Measurements from ENCODE around the gene CYP4A22. TPM values are rescaled to one million over a fixed set of nuclear protein-coding genes. Genes with fewer than 3 reads are reported as not detected.

Gene CYP4A22
- total RNA-seq, 1 experiment from 2014 or later, result not detected

DNA sequence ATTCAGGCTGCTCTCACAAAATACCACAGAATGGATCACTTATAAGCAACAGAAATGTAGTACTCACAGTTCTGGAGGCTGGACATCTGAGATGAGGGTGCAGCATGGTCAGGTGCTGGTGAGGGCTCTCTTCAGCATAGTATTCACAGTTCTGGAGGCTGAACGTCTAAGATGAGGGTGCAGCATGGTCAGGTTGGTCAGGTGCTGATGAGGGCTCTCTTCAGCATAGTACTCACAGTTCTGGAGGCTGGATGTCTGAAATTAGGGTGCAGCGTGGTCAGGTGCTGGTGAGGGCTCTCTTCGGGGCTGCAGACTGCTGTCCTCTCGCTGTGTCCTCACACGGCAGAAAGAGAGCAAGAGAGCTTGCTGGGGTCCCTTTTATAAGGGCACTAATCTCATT, 35.5 kb downstream of the CYP4A22 start:
- H3K36me3 ChIP-seq (ENCODE audit: control insufficient read depth, insufficient read depth, low read length), result no peaks in the 10 kb centered on the region
- H3K9me3 ChIP-seq, result no peaks in the 10 kb centered on the region
- Mint-ChIP-seq H3K27me3 (ENCODE audit: insufficient read depth, unreplicated experiment) (peaks cover 7% of the 10 kb centered on the region), H3K4me1 (ENCODE audit: low read depth, unreplicated experiment) (no peaks in the 10 kb centered on the region), H3K27ac (ENCODE audit: unreplicated experiment) (no peak overlapping the region), H3K9me3 (ENCODE audit: unreplicated experiment) (no peaks in the 10 kb centered on the region), H3K4me3 (ENCODE audit: unreplicated experiment) (no peak overlapping the region), H3K36me3 (ENCODE audit: insufficient read depth, unreplicated experiment) (no peaks in the 10 kb centered on the region)
- no peaks in the 10 kb centered on the region for H3K27me3 ChIP-seq (replicated peaks; ENCODE audit: control insufficient read depth, insufficient read depth, low read length)
- no peak for DNase-seq
- ChIA-PET CTCF (no interaction called here), POLR2A (no interaction called here)
- BruUV-seq (replicated peaks), result no TSS peak
- TF ChIP-seq, protein P1, sequence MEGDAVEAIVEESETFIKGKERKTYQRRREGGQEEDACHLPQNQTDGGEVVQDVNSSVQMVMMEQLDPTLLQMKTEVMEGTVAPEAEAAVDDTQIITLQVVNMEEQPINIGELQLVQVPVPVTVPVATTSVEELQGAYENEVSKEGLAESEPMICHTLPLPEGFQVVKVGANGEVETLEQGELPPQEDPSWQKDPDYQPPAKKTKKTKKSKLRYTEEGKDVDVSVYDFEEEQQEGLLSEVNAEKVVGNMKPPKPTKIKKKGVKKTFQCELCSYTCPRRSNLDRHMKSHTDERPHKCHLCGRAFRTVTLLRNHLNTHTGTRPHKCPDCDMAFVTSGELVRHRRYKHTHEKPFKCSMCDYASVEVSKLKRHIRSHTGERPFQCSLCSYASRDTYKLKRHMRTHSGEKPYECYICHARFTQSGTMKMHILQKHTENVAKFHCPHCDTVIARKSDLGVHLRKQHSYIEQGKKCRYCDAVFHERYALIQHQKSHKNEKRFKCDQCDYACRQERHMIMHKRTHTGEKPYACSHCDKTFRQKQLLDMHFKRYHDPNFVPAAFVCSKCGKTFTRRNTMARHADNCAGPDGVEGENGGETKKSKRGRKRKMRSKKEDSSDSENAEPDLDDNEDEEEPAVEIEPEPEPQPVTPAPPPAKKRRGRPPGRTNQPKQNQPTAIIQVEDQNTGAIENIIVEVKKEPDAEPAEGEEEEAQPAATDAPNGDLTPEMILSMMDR (IDR thresholded peaks at IDR 0.05; ENCODE audit: insufficient read depth in 1 of 2, low read depth in 1 of 2, low read length in 1 of 2, severe bottlenecking in 1 of 2, unreplicated experiment in 1 of 2), result no peak
- 0 out of 2 replicates have a peak, but pooled peaks cover 3% of the 10 kb centered on the region for H3K4me1 ChIP-seq
- H3K4me3 ChIP-seq (ENCODE audit: low read depth, low read length), result no peak overlapping the region
- intact Hi-C loops (cut with micrococcal nuclease; ENCODE audit: unreplicated experiment), result loop anchor here (10.0 kb wide), 1 partner anchor 542 kb away; no protein-coding TSS in a partner anchor

DNA sequence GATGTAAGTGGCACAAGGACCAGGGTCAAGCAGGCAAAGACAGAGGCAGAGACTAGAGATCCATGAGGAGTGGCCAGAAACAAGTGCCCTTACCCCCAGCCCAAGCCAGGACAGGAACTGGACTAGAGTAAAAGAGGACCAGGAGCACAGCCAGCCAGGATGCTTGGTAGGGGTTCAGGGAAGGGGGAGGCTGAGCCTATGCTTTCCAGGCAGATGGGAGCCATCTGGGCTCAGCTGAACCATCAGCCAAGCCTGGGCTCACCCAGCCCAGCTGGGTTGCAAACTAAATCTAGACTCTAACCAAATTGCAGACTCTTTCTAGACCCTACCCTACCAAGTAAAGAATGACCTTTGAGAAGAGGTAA, 37.4 kb downstream of the CYP4A22 start:
- CTCF ChIA-PET, result no interaction called here
- BruUV-seq (replicated peaks), result no TSS peak
- intact Hi-C loops (cut with micrococcal nuclease; ENCODE audit: unreplicated experiment), result loop anchor here (10.0 kb wide), 1 partner anchor 540 kb away; no protein-coding TSS in a partner anchor

DNA sequence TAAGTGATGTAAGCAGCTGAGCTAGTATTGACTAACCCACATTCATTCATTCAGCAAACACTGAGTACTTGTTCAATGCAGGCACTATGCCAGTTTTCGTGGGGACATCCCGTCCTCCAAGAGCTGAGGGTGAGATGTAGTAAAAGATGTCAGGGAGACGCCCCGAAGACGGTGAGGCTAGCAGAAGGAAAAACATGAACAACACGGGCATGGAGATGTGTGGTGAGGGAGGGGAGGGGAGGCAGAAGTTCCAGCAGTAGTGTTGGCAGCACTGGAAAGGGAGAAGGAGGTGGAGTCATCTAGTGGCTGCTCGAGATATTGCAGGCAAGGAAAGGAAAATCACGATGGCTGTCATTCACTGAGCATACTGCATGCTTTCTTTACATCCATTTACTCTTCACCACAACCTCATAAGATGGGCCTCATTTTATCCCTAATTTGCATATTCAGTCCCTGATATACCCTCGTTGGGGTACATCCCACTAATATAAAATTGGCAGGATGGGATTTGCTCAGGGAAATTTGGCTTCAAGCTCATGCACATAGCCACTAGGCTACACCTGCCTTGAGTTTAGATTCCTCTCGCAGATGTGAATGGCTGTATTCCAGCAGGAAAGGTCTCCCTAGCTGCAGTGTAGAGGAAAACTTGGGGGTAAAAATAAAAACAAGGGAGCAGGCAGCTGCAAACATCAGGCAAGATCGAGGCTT, 38.1 kb downstream of the CYP4A22 start:
- Histone ChIP-seq H3K9me3 (no peaks in the 10 kb centered on the region), H3K4me1 (peaks cover 13% of the 10 kb centered on the region; the same call in 1 of the 2 replicates), H3K36me3 (ENCODE audit: control insufficient read depth, insufficient read depth, low read length) (no peaks in the 10 kb centered on the region), H3K27me3 (replicated peaks; ENCODE audit: control insufficient read depth, insufficient read depth, low read length) (no peaks in the 10 kb centered on the region), H3K4me3 (ENCODE audit: low read depth, low read length) (no peak overlapping the region)
- Mint-ChIP-seq H3K9me3 (ENCODE audit: unreplicated experiment) (no peaks in the 10 kb centered on the region), H3K4me1 (ENCODE audit: low read depth, unreplicated experiment) (peaks cover 14% of the 10 kb centered on the region), H3K36me3 (ENCODE audit: insufficient read depth, unreplicated experiment) (peaks cover 6% of the 10 kb centered on the region), H3K27ac (ENCODE audit: unreplicated experiment) (no peak overlapping the region), H3K27me3 (ENCODE audit: insufficient read depth, unreplicated experiment) (no peaks in the 10 kb centered on the region), H3K4me3 (ENCODE audit: unreplicated experiment) (peak overlapping the region; percentile 34)
- ChIA-PET CTCF (no interaction called here), POLR2A (no interaction called here)
- TF ChIP-seq, protein P1 (IDR thresholded peaks at IDR 0.05; ENCODE audit: insufficient read depth in 1 of 2, low read depth in 1 of 2, low read length in 1 of 2, severe bottlenecking in 1 of 2, unreplicated experiment in 1 of 2), result peak; percentile 76 to 87
- peak; percentile 71 to 72 for DNase-seq
- intact Hi-C loops (cut with micrococcal nuclease; ENCODE audit: unreplicated experiment), result loop anchor here (10.0 kb wide), 1 partner anchor 539 kb away; no protein-coding TSS in a partner anchor
- no TSS peak for BruUV-seq (replicated peaks)

More for the DNA sequence above, 37.4 kb downstream of the CYP4A22 start:
- Mint-ChIP-seq H3K27ac (ENCODE audit: unreplicated experiment) (no peak overlapping the region), H3K9me3 (ENCODE audit: unreplicated experiment) (no peaks in the 10 kb centered on the region), H3K4me3 (ENCODE audit: unreplicated experiment) (no peak overlapping the region), H3K36me3 (ENCODE audit: insufficient read depth, unreplicated experiment) (peaks cover 6% of the 10 kb centered on the region), H3K4me1 (ENCODE audit: low read depth, unreplicated experiment) (peaks cover 11% of the 10 kb centered on the region), H3K27me3 (ENCODE audit: insufficient read depth, unreplicated experiment) (no peaks in the 10 kb centered on the region)
- POLR2A ChIA-PET, result no interaction called here
- TF ChIP-seq, protein P1 (IDR thresholded peaks at IDR 0.05; ENCODE audit: insufficient read depth in 1 of 2, low read depth in 1 of 2, low read length in 1 of 2, severe bottlenecking in 1 of 2, unreplicated experiment in 1 of 2), result no peak
- H3K9me3 ChIP-seq, result no peaks in the 10 kb centered on the region
- peaks cover 8% of the 10 kb centered on the region; the same call in 1 of the 2 replicates for H3K4me1 ChIP-seq
- no peak overlapping the region for H3K4me3 ChIP-seq (ENCODE audit: low read depth, low read length)
- H3K36me3 ChIP-seq (ENCODE audit: control insufficient read depth, insufficient read depth, low read length), result no peaks in the 10 kb centered on the region
- H3K27me3 ChIP-seq (replicated peaks; ENCODE audit: control insufficient read depth, insufficient read depth, low read length), result no peaks in the 10 kb centered on the region
- no peak for DNase-seq

Data from Caco-2 (cell line).